HG02642 (cell line): ENCODE data around the gene NEAT1.

Experiments
- ATAC-seq: cut with Tn5 transposase; IDR thresholded peaks from one replicate; pipeline ENCODE4 v1.9.1; 2021; ENCODE audit warnings: mild to moderate bottlenecking; ENCODE audit not compliant: unreplicated experiment, poor library complexity

NEAT1 gene

DNA sequence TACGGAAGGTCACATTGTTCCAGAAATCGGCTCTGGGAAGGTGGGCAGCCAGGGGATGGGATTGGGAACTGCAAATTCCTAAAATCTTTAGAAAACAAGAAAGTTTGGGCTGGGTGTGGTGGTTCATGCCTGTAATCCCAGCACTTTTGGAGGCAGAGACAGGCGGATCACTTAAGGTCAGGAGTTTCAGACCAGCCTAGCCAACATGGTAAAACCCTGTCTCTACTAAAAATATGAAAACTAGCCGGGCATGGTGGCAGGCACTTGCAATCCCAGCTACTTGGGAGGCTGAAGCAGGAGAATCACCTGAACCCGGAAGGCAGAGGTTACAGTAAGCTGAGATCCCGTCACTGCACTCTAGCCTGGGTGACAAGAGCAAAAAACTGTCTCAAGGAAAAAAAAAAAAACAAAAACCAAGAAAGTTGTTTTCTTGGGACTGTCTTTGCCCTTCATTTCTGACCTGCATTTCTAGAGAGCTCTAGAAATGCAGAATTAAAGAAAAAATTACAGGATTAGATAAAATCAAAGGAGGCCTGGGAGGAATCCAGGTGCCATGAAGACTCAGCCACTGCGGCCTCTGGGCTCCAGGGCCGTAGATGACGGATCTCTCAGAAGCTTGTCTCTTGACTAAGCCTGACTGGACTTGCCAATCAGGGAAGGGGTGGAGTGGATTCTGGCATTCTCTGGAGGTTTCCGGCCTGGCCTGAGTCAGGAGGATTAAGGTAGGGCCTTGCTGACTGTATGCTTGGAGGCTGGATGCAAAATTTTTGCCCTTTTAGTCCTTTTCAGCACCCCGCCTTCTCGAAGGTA lies 71.0 kb downstream of the NEAT1 start:
- ATAC-seq: no peak
